Lung microvascular endothelial cell (primary cell): ENCODE data around the gene HSBP1. TPM values are rescaled to one million over a fixed set of nuclear protein-coding genes. Genes with fewer than 3 reads are reported as not detected.

Experiments used
- DNase-seq, 2 donors: peaks; one replicate each; pipeline versions ENCODE4 v3.0.0 to v3.0.0-alpha.2; 2010; ENCODE audit warnings: low read depth in 2 of 2
- total RNA-seq: library from RNA; depleted of rRNA; stranded (reverse); fragments of >200 nt; gene quantifications from 2 replicates; pipeline ENCODE4 v1.2.1, GENCODE V29; 2014

Gene HSBP1
- total RNA-seq, 1 donor from 2014 or later, result 126 TPM

GRCh38 chr16:83839561-83839960, 31.8 kb downstream of the HSBP1 start:
- DNase-seq, result no peak

DNA sequence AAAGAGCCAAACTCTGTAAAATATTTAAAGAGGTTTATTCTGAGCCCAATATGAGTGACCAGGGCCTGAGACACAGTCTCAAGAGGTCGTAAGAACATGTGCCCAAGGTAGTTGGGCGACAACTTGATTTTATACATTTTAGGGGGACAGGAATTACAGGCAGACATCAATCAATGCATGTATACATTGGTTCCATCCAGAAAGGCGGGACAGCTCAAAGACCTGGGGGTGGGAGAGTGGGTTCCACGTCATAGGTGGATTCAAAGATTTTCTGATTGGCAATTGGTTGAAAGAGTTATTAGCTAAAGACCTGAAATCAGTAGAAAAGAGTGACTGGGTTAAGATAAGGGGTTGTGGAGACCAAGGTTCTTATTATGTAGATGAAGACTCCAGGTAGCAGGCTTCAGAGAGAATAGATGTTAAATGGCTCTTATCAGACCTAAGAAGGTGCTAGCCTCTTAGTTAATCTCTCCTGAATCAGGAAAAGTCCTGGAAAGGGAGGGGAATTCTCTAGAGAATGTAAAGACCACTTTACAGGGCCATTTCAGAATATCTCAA, 32.4 kb downstream of the HSBP1 start:
- DNase-seq, result no peak

GRCh38 chr16:83842291-83842690, 34.5 kb downstream of the HSBP1 start:
- DNase-seq, result no peak

DNA sequence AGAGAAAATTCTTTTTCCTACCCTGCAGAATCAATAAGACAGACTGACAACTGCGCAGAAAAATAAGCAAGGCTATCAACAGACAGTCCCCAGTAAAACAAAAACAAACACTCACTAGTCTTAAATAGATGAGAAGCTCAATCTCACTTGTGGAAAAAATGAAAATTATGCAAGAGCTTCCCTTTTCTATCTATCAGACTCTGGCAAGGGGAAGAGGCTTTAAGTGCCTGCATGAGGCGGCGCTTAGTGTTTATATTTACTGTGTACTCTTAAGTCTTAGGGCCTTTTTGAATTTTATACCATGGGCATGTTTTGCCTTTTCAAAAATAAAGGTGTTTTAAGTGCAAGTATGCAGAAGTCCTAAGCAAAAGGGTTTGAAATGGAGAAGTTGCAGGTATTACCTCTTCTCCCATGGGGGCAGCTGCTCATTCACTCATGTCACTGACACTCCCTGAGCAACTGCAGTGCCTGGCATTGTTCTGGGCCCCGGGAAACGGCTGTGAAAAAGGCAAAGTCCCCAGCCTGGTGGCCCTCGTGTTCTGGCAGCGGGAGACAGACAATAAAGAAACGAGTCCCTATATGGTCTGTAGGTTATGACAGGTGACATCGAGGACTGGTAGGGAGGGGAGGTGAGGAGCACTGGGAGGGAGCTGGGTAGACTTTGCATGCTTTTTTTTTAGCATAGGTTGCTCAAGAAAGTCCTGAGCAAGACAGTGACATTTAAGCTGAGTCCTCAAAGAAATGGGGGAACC, 35.2 kb downstream of the HSBP1 start:
- DNase-seq, result no peak

DNA sequence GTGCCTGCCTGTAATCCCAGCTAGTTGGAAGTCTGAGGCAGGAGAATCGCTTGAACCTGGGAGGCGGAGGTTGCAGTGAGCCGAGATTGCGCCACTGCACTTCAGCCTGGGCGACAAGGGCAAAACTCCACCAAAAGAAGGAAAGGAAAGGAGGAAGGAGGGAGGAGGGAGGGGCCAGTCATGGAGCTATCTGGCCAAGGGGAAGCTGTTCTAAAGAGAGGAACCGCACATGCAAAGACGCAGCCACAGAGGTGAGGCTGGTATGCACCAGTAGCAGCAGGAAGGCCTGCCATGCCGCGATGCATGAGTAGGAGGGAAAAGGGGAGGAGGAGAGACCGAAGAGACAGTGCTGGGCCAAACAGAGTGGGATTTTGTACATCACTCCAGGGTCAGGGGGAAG, 35.9 kb downstream of the HSBP1 start:
- no peak for DNase-seq

GRCh38 chr16:83845263-83845662, 37.5 kb downstream of the HSBP1 start:
- no peak for DNase-seq

DNA sequence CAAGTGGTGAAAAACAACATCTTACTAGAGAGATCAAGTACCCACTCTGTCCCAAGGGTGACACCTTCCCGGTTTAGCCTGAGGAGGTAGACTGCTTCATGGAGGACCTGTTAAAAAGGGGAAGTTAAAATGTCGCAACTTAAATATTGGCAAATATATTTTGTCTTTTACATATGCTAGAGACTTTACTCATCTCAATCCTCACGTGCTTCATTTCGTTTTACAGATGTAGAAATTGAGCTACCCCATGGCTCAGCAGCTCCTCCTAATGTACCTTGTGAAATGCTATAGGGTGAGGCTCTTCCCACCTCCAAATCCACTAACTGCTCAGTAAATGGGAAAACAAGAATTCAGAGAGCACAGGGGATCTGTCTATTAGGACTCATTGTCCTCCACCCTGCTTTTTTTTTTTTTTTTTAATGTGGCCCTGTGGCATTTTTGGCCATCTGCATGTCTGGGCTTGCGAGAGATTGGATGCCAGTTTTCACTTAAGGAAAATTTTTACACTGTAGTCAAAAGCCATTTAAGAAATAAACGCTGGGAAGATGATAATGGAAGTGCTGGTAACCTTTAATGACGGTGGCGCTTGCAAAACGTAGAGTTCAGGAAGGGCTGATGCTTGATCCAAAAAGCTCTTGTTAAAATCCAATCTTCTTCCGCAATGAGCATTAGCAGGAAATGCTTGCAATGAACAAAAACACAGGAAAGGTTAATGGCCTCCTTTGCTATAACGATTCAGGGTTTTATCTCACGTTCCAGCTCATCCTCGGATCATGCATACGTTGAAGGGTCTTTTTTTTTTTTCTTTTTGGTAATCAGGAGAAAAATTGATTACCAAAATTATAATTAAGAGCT, 39.8 kb downstream of the HSBP1 start:
- DNase-seq, result peak; percentile 12 to 83

- no peak for DNase-seq
Observed at GRCh38 chr16:83849421-83849820, 41.6 kb downstream of the HSBP1 start.

DNA sequence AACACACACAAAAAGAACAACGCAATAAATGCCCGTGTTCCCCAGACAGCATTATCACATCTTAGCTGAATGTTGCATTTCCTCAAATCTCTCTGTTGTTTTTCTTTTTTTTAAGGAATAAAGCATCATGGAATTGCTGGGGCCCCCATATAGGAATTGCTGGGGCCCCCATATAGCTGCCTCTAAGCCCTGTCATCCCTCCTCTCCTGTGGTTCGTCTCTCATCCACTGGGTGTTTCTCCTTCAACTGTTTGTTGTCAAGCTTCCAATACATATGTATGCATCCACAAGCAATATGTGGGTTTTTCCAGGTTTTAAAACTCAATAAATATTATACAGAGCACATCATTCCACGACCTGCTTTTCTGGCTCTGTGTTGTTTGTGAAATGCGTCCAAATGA, 43.2 kb downstream of the HSBP1 start:
- no peak for DNase-seq

- DNase-seq, result no peak
Observed at GRCh38 chr16:83851473-83851872, 43.7 kb downstream of the HSBP1 start.

DNA sequence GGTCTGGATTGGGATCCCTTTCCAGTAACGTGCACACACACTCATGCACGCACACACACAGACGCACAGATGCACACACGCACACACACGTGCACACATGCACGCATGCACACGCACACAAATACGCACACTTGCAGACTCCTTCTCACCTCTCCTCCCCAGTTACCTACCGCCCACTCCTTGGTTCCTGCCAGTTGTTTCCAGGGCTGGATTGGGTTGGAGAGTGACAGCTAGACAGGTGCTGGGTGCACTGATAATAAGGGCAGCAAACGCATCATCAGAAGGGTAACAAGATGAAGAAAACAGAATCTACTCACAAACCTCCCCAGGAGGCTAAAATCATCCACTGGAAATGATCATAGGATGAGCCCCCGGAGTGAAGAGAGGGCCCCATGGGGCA, 45.0 kb downstream of the HSBP1 start:
- DNase-seq, result no peak

- DNase-seq, result no peak
Observed at GRCh38 chr16:83853834-83854233, 46.1 kb downstream of the HSBP1 start.

GRCh38 chr16:83854420-83854819, 46.6 kb downstream of the HSBP1 start:
- DNase-seq, result no peak

GRCh38 chr16:83856792-83857191, 49.0 kb downstream of the HSBP1 start:
- DNase-seq, result no peak

DNA sequence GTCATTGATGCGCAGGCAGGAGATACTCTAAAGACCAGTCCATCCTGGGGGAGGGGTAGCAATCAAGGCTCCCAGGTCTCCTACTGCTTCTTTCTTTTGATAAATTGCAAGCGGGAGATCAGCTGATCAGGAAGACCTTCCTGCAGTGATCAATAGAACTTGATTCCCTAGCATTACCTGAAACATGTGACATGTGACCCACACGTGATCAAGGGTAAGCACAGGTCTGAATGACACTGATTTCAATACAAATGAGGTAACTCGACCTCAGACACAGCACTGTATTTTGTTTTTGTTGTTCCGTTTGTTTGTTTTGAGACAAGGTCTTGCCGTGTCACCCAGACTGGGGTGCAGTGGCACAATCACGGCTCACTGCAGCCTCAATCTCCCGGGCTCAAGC, 51.5 kb downstream of the HSBP1 start:
- DNase-seq, result no peak

DNA sequence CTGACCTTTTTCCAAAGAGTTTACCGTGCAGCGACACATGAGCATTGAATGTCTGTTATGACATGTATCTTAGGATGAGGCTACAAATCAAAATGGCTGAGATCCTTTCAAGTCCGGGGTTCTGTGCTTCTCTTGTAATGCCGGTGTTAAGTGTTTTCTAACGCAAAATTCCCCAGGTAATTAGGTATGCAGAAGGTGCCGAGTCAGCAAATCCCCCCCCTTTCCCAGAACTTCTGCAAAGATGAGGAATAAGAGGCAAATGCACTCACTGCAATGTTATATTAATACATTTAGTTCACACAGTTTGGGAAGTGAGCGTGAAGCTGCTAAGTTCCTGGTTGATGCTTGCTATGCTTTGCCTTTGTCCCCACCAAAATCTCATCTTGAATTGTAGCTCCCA, 54.9 kb downstream of the HSBP1 start:
- no peak for DNase-seq

- no peak for DNase-seq
Observed at GRCh38 chr16:83863682-83864081, 55.9 kb downstream of the HSBP1 start.

Other genes with a start within 250 kb of the HSBP1 start
- gene MLYCD, start 91.1 kb downstream of the HSBP1 start, total RNA-seq, result 1.7 and 3.6 TPM in 2 replicates
- 0.60 and 1.3 TPM in 2 replicates for gene OSGIN1, start 145.3 kb downstream of the HSBP1 start, total RNA-seq
- gene NECAB2, start 160.3 kb downstream of the HSBP1 start, total RNA-seq, result not detected in 2 replicates
- gene SLC38A8, start 234.8 kb downstream of the HSBP1 start, total RNA-seq, result not detected in 2 replicates